Measurements from ENCODE around the gene SPRR4.

GRCh38 chr1:152981146-152981871 is 10.9 kb downstream of the SPRR4 start:
- TF ChIP-seq CBFB (IDR thresholded peaks at IDR 0.05; ENCODE audit: low read depth) (no peak), TCF12 (IDR thresholded peaks at IDR 0.05; ENCODE audit: low read depth, low read length) (no peak), NR2F1 (conservative IDR thresholded peaks at IDR 0.05) (no peak), TAF1 (IDR thresholded peaks at IDR 0.05; ENCODE audit: borderline replicate concordance, low read depth, low read length) (no peak), MXI1 (IDR thresholded peaks at IDR 0.05; ENCODE audit: low read depth, low read length) (no peak), EP300 (IDR thresholded peaks at IDR 0.05; ENCODE audit: borderline replicate concordance in 1 of 2, control insufficient read depth in 1 of 2, low read depth in 2 of 2, low read length in 2 of 2) (no peak), ZZZ3 (IDR thresholded peaks at IDR 0.05; ENCODE audit: control insufficient read depth, insufficient read length, low read depth) (no peak), TARDBP (IDR thresholded peaks at IDR 0.05; ENCODE audit: borderline replicate concordance) (no peak), SPI1 (IDR thresholded peaks at IDR 0.05; ENCODE audit: borderline replicate concordance, insufficient read depth, low read depth, low read length) (no peak), POLR2A (IDR thresholded peaks at IDR 0.05; ENCODE audit: low read depth, low read length) (no peak), NRF1 (conservative IDR thresholded peaks at IDR 0.05; ENCODE audit: low read depth, low read length) (no peak), EGR1 (IDR thresholded peaks at IDR 0.05; ENCODE audit: borderline replicate concordance in 1 of 2, low read depth in 2 of 2, low read length in 2 of 2) (no peak)

Data from GM12878 (cell line).